K562 (cell line): ENCODE results near the gene GBF1. TPM values are rescaled to one million over a fixed set of nuclear protein-coding genes. Genes with fewer than 3 reads are reported as not detected.

Source experiments
- ATAC-seq: fragments of 200-7000 bp; cut with Tn5 transposase; 3 replicates; pipeline ENCODE4 v1.9.1; 2020; ENCODE audit warnings: moderate library complexity
- BruUV-seq: library from RNA; stranded (reverse); fragments of 400-500 nt; replicated peaks from 2 replicates; lab custom pipeline; 2021; lab: Mats Ljungman, UMichigan
- CTCF ChIA-PET: fragments of 300-600 bp; formaldehyde crosslinking; extraction: SDS; loops from one replicate; lab custom pipeline; 2021; ENCODE audit warnings: low intra/inter-chr PET ratio; lab: Yijun Ruan, JAX
- POLR2A ChIA-PET: fragments of 300-600, 350-650 bp; sonication (Branson Sonifier 250); formaldehyde crosslinking; extraction: SDS; loops from one replicate; lab custom pipeline; 2021; ENCODE audit warnings: antibody characterized with exemption, inconsistent platforms; lab: Yijun Ruan, JAX
- DNase-seq, 4 experiments: peaks; one replicate each; pipeline versions ENCODE4 v3.0.0 to v3.0.0-alpha.2; 2011 to 2018; ENCODE audit warnings: low spot score in 3 of 4, mixed read lengths in 3 of 4; ENCODE audit errors: extremely low read depth in 1 of 4
- FAIRE-seq: peaks from 2 replicates; lab custom pipeline; 2011; peaks lifted over from hg19 to GRCh38; lab: Jason Lieb, UNC
- H2AFZ ChIP-seq: 2 replicates; pipeline ENCODE4 v1.6.0; 2011; ENCODE audit warnings: low read depth, low read length, control low read depth, inconsistent platforms
- H3K27ac ChIP-seq: fragments of 200-600 bp; 3 replicates; pipeline ENCODE4 v1.8.0; 2011; ENCODE audit warnings: low read depth, mild to moderate bottlenecking, control low read depth, inconsistent platforms, low read length, moderate library complexity, mixed read lengths; ENCODE audit errors: extremely low read depth
- H3K27me3 ChIP-seq, 2 experiments: fragments of 300-600 bp in 1 of 2; 2 replicates in 1 of 2; 3 replicates in 1 of 2; pipeline versions ENCODE4 v1.6.0 to v1.8.0; 2011; ENCODE audit warnings: inconsistent platforms in 2 of 2, low read length in 2 of 2, mild to moderate bottlenecking in 1 of 2, mixed read lengths in 1 of 2, moderate library complexity in 1 of 2; ENCODE audit not compliant: control insufficient read depth in 2 of 2, insufficient read depth in 2 of 2
- H3K36me3 ChIP-seq: fragments of 300-600 bp; 3 replicates; pipeline ENCODE4 v1.8.0; 2011; ENCODE audit warnings: mild to moderate bottlenecking, low read length, inconsistent platforms; ENCODE audit not compliant: control insufficient read depth, insufficient read depth
- H3K4me1 ChIP-seq, 2 experiments: fragments of 200-600 bp in 1 of 2; replicated peaks in 1 of 2; 2 replicates in 1 of 2; 3 replicates in 1 of 2; pipeline versions ENCODE4 v1.5.1 to v1.8.0; 2011; ENCODE audit warnings: inconsistent platforms in 2 of 2, low read length in 2 of 2, mild to moderate bottlenecking in 1 of 2, mixed read lengths in 1 of 2, moderate library complexity in 1 of 2; ENCODE audit not compliant: control insufficient read depth in 2 of 2, insufficient read depth in 2 of 2
- H3K4me2 ChIP-seq: 2 replicates; pipeline ENCODE4 v1.6.1; 2011; ENCODE audit warnings: low read length, control low read depth, inconsistent platforms, mixed read lengths; ENCODE audit not compliant: insufficient read depth
- H3K4me3 ChIP-seq: fragments of 200-600 bp; sonication (generic), shearing (Covaris generic); 2 replicates; pipeline ENCODE4 v1.5.1; 2016; ENCODE audit warnings: control low read depth, inconsistent platforms
- H3K79me2 ChIP-seq: fragments of 200-600 bp; 3 replicates; pipeline ENCODE4 v1.8.0; 2011; ENCODE audit warnings: low read length, inconsistent platforms; ENCODE audit not compliant: control insufficient read depth, insufficient read depth
- H3K9ac ChIP-seq, 2 experiments: 2 replicates each; pipeline versions ENCODE4 v1.6.0 to v1.6.1; 2011; ENCODE audit warnings: low read depth in 2 of 2, low read length in 2 of 2, control low read depth in 1 of 2, inconsistent platforms in 1 of 2, mild to moderate bottlenecking in 1 of 2, mixed read lengths in 1 of 2; ENCODE audit not compliant: insufficient read depth in 1 of 2
- H3K9me1 ChIP-seq: one replicate; pipeline ENCODE4 v1.6.0; 2011; ENCODE audit warnings: inconsistent platforms, mild to moderate bottlenecking, low read length, moderate library complexity; ENCODE audit not compliant: control insufficient read depth, insufficient read depth
- H3K9me3 ChIP-seq: replicated peaks from 2 replicates; pipeline ENCODE4 v1.5.1; 2011; ENCODE audit warnings: low read depth, low read length, inconsistent platforms; ENCODE audit not compliant: control insufficient read depth, insufficient read depth
- H4K20me1 ChIP-seq: replicated peaks from 2 replicates; pipeline ENCODE4 v1.6.1; 2011; ENCODE audit warnings: low read length, inconsistent platforms, mixed read lengths; ENCODE audit not compliant: control insufficient read depth, insufficient read depth
- CEBPG ChIP-seq, 3 experiments: fragments of 200-800 bp in 1 of 3; sonication (Bioruptor generic) in 1 of 3; sonication (generic) in 1 of 3; formaldehyde crosslinking in 1 of 3; IDR thresholded peaks in 2 of 3; conservative IDR thresholded peaks in 1 of 3; 2 replicates each; pipeline versions ENCODE4 v1.6.1 to v1.8.0; 2016 to 2022; ENCODE audit warnings: missing compliant biosample characterization in 2 of 3, missing genetic modification characterization in 2 of 3, mild to moderate bottlenecking in 1 of 3, missing genetic modification reagents in 1 of 3
- ELF2 ChIP-seq: fragments of 250-450 bp; sonication (Bioruptor Pico); IDR thresholded peaks from 2 replicates; pipeline ENCODE4 v1.5.0; 2021; ENCODE audit warnings: mild to moderate bottlenecking
- NR2C2 ChIP-seq, 2 experiments: fragments of 200-800 bp in 1 of 2; sonication (Bioruptor generic) in 1 of 2; sonication (generic) in 1 of 2; formaldehyde crosslinking in 1 of 2; IDR thresholded peaks; 2 replicates each; pipeline versions ENCODE4 v1.6.1 to v1.8.0; 2016 to 2022; ENCODE audit warnings: mild to moderate bottlenecking in 1 of 2, missing compliant biosample characterization in 1 of 2, missing genetic modification characterization in 1 of 2, missing genetic modification reagents in 1 of 2
- POLR2H ChIP-seq: IDR thresholded peaks from 2 replicates; pipeline ENCODE4 v1.6.1; 2016; ENCODE audit warnings: missing genetic modification characterization, low read depth, mild to moderate bottlenecking, control low read depth, missing compliant biosample characterization, moderate library complexity
- TEAD4 ChIP-seq, 2 experiments: sonication (generic) in 1 of 2; formaldehyde crosslinking in 1 of 2; IDR thresholded peaks; 2 replicates each; pipeline versions ENCODE4 v1.6.1 to v1.8.0; 2012 to 2022; ENCODE audit warnings: borderline replicate concordance in 1 of 2, inconsistent platforms in 1 of 2, low read length in 1 of 2, mild to moderate bottlenecking in 1 of 2, missing genetic modification reagents in 1 of 2
- WGBS: fragments of 100-300 bp; shearing (Covaris generic); methylation state at CpG from one replicate; pipeline ENCODE4 v1.1.6; 2016; ENCODE audit warnings: low coverage, mixed read lengths; ENCODE audit not compliant: insufficient coverage; ENCODE audit errors: missing lambda C conversion rate; 5-methylcytosine and 5-hydroxymethylcytosine counted together
- in situ Hi-C: fragments of 300-500 bp; cut with MboI; formaldehyde crosslinking; loops from 4 replicates; pipeline ENCODE4 v1.15.0; 2018; ENCODE audit warnings: inconsistent platforms, mixed read lengths
- intact Hi-C: fragments of 100-400 bp; cut with micrococcal nuclease; formaldehyde crosslinking; loops from 2 replicates; pipeline ENCODE4 v1.14.2; 2022
- polyA plus RNA-seq, 8 experiments: library from polyadenylated mRNA; depleted of rRNA in 4 of 8; stranded (reverse) in 5 of 8; unstranded in 3 of 8; fragments of >200 nt; fragmentation: Nextera tagmentation in 2 of 8; fragmentation: Illumina TruSeq in 1 of 8; extraction: Ambion mirVana in 2 of 8; extraction: Trizol in 1 of 8; gene quantifications; 2 replicates each; pipeline versions ENCODE4 v1.2.1 to v1.2.3, GENCODE V29; 2011 to 2014; ENCODE audit warnings: inconsistent platforms in 1 of 8, missing spikeins in 1 of 8
- total RNA-seq, 7 experiments: library from RNA; depleted of rRNA in 6 of 7; stranded (reverse); fragments of >200 nt in 6 of 7; fragmentation: Illumina TruSeq in 2 of 7; extraction: Trizol in 2 of 7; gene quantifications; 2 replicates each; pipeline versions ENCODE4 v1.2.1 to v1.2.3, GENCODE V29; 2011 to 2021; ENCODE audit warnings: low replicate concordance in 1 of 7

Gene GBF1
- total and polyA plus RNA-seq, 9 of the 15 experiments (the other 6 are each of a cell fraction or from before 2014, with no cell fraction given) = 0.69 to 28.0 (median 10.3) TPM

- TF ChIP-seq POLR2H (tag) = no peak
- TF ChIP-seq CEBPG (CRISPR knock-in tag; IDR thresholded peaks at IDR 0.05) = no peak
- peak; percentile 43 to 55; a peak in 2 of 4 replicates for TF ChIP-seq CEBPG (tag; conservative IDR thresholded peaks at IDR 0.05 in 1 of 2, IDR thresholded peaks at IDR 0.05 in 1 of 2)
Observed at GRCh38 chr10:102243309-102243708, 2.0 kb upstream of the GBF1 start (continued).

GRCh38 chr10:102245932-102246251 lies 560 bp downstream of the GBF1 start:
- DNase-seq (no peak), ATAC-seq (no peak), FAIRE-seq (no peak)
- POLR2A ChIA-PET = interaction anchor here (0.6 to 1.2 kb wide), 10 partner anchors 9 to 350 kb away, joined by 3 to 12 read pairs (median 3); no protein-coding TSS in a partner anchor
- in situ Hi-C loops (loop anchor here (25.0 kb wide), 1 partner anchor 341 kb away; no protein-coding TSS in a partner anchor), intact Hi-C loops (no loop called here)
- Histone ChIP-seq H3K36me3 (peaks cover 15% of the 10 kb centered on the region; the same call in 2 of the 3 replicates), H3K9me3 (no peaks in the 10 kb centered on the region), H3K79me2 (peaks cover 55% of the 10 kb centered on the region), H3K4me1 (peaks cover 10 to 25% of the 10 kb centered on the region in 2 experiments), H3K27ac (peak overlapping the region; percentile 75), H3K9me1 (no peaks in the 10 kb centered on the region), H4K20me1 (peaks cover 14% of the 10 kb centered on the region; the same call in 1 of the 2 replicates), H3K9ac (peak overlapping the region; percentile 81 to 93), H3K4me3 (peak overlapping the region; percentile 84), H3K4me2 (peak overlapping the region; percentile 97), H2AFZ (peak overlapping the region; percentile 87), H3K27me3 (no peaks in the 10 kb centered on the region)
- TF ChIP-seq TEAD4 (IDR thresholded peaks at IDR 0.05; ENCODE audit: low read length) (0 out of 2 replicates have a peak, but pooled peaks have one; percentile 8), TEAD4 (CRISPR knock-in tag; IDR thresholded peaks at IDR 0.05; ENCODE audit: borderline replicate concordance) (no peak), ELF2 (CRISPR knock-in tag) (no peak), NR2C2 (CRISPR knock-in tag; IDR thresholded peaks at IDR 0.05) (no peak), NR2C2 (tag; IDR thresholded peaks at IDR 0.05) (peak; percentile 82; the same call in 1 of the 2 replicates)
- 3% methylated on average over 4 of the region's 4 CpGs for WGBS
- no TSS peak for BruUV-seq
- CTCF ChIA-PET = no interaction called here
